WERI-Rb-1 (cell line): ENCODE measurements around the gene LARGE1.
"Not testable (repeated sequence)": the region's sequence is repeated elsewhere in the genome, so short reads cannot be mapped to it uniquely, and the experiment has no call there.

Experiments
- DNase-seq: peaks from one replicate; pipeline ENCODE4 v3.0.0-alpha.2; 2020
- H3K27ac ChIP-seq: fragments of 250-450 bp; sonication (Bioruptor Pico); 2 replicates; pipeline ENCODE4 v1.5.1; 2020; ENCODE audit warnings: mild to moderate bottlenecking, moderate library complexity
- H3K27me3 ChIP-seq: fragments of 250-450 bp; sonication (Bioruptor Pico); 2 replicates; pipeline ENCODE4 v1.5.1; 2021; ENCODE audit warnings: mild to moderate bottlenecking, low read depth, moderate library complexity; ENCODE audit not compliant: insufficient read depth, severe bottlenecking
- H3K36me3 ChIP-seq: fragments of 250-450 bp; sonication (Bioruptor Pico); 2 replicates; pipeline ENCODE4 v1.5.1; 2020; ENCODE audit warnings: mild to moderate bottlenecking, moderate library complexity
- H3K4me3 ChIP-seq: 2 replicates; pipeline ENCODE4 v1.5.1; 2011; ENCODE audit warnings: low read depth, mild to moderate bottlenecking, control low read depth, low read length
- H3K9me3 ChIP-seq: fragments of 250-450 bp; sonication (Bioruptor Pico); 2 replicates; pipeline ENCODE4 v1.5.1; 2021; ENCODE audit warnings: mild to moderate bottlenecking, moderate library complexity; ENCODE audit not compliant: severe bottlenecking
- TF ChIP-seq, protein P1 (sequence below): IDR thresholded peaks from 2 replicates; pipeline ENCODE4 v1.5.1; 2011; ENCODE audit warnings: low read depth, mild to moderate bottlenecking, control low read depth, inconsistent platforms, low read length

LARGE1 gene

DNA sequence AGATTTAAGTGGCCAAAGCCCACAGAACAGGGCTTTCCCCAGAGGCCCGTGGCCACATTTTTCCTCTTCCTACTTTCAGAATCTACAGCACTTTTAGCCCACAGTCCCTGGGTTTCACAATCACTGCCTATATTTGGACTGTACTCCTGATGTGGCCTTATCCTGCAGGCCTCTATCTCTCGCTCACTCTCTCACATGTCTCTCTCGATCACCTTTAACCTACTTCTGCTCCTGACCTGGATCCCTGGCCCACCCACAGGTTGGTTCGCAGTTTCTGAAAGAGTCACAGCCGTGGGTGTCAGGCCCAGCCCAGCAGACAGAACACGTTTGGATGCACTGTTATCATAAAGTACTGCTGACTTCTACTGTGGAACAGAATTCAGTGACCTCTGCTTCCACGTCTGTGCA, 55.5 kb downstream of the LARGE1 start:
- no peak for DNase-seq
- Histone ChIP-seq H3K27ac (no peak overlapping the region), H3K36me3 (no peaks in the 10 kb centered on the region), H3K9me3 (peaks cover 3% of the 10 kb centered on the region), H3K4me3 (no peak overlapping the region), H3K27me3 (no peaks in the 10 kb centered on the region)
- TF ChIP-seq, protein P1, sequence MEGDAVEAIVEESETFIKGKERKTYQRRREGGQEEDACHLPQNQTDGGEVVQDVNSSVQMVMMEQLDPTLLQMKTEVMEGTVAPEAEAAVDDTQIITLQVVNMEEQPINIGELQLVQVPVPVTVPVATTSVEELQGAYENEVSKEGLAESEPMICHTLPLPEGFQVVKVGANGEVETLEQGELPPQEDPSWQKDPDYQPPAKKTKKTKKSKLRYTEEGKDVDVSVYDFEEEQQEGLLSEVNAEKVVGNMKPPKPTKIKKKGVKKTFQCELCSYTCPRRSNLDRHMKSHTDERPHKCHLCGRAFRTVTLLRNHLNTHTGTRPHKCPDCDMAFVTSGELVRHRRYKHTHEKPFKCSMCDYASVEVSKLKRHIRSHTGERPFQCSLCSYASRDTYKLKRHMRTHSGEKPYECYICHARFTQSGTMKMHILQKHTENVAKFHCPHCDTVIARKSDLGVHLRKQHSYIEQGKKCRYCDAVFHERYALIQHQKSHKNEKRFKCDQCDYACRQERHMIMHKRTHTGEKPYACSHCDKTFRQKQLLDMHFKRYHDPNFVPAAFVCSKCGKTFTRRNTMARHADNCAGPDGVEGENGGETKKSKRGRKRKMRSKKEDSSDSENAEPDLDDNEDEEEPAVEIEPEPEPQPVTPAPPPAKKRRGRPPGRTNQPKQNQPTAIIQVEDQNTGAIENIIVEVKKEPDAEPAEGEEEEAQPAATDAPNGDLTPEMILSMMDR: no peak

DNA sequence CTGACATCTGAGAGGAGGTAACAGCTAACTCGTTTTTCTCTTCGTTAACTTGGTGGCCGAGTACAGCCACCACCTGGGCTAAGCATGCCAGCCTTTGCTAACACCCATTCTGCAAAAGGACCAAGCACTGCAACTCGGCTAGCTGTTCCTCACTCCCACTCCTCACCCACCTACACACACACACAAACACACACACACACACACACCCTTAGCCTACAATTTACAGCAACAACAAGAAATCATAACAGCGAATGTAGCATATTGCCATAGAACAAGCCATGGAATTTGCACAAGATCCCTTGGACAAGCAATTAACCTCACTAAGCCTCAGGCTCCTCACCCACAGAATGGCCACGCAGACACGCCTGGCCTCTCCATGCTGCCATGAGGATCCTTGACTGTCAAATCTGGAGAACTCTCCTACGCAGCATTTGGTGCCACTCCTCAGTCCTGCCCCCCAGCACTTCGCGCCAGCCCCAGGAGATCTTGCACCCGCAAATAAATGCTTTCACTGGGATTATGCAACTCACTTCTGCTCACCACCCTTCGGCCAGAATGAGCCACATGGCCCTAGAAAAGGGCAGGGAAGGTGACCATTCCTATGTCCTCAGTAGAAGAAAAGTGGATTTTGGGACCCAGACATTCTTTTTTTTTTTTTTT, 58.9 kb downstream of the LARGE1 start:
- no peak for DNase-seq
- H3K27me3 ChIP-seq: no peaks in the 10 kb centered on the region
- no peak overlapping the region for H3K4me3 ChIP-seq
- H3K36me3 ChIP-seq: no peaks in the 10 kb centered on the region
- H3K9me3 ChIP-seq: no peaks in the 10 kb centered on the region
- TF ChIP-seq, protein P1: no peak
- H3K27ac ChIP-seq: no peak overlapping the region

DNA sequence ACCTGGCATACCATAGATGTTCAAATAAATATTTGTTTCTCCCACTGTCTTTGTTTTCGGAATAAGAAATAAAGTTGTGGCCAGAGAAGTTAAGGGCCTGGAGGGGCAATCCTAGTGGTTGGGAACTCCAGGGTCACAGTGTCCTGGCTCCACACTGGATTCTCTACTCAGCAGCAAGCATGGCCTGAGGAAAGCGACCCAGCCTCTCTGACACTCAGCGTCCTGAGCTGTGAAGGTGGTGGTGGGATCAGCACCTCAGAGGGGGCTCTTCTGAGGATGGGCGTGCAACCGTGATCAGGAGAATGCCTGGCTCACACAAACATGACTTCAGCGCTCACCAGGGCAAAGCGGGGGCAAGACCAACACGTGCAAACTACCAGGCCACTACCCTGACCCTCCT, 59.9 kb downstream of the LARGE1 start:
- H3K4me3 ChIP-seq: no peak overlapping the region

DNA sequence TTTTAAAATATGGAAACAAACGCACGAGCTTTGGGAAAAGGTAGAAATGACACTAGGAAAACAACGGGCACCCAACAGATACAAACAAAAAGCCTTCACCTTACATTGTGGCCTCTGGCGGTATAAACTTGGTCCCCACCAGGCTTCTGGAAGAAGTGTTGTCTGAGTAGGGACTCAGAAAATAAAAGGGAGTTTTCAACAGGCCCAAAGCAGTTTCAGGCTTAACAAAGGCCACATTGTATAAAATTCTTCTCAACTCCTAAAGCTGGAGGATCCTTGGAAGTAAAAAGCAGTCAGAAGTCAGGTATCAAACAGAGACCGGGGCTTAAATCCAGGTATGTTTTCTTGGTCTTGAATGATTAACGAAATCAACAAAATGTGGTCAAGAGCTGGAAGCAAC, 61.0 kb downstream of the LARGE1 start:
- TF ChIP-seq, protein P1: no peak
- no peak for DNase-seq

More for the DNA sequence above, 59.9 kb downstream of the LARGE1 start:
- no peak for DNase-seq
- TF ChIP-seq, protein P1: no peak
- H3K27ac ChIP-seq: no peak overlapping the region
- no peaks in the 10 kb centered on the region for H3K9me3 ChIP-seq
- H3K36me3 ChIP-seq: no peaks in the 10 kb centered on the region
- H3K27me3 ChIP-seq: no peaks in the 10 kb centered on the region

DNA sequence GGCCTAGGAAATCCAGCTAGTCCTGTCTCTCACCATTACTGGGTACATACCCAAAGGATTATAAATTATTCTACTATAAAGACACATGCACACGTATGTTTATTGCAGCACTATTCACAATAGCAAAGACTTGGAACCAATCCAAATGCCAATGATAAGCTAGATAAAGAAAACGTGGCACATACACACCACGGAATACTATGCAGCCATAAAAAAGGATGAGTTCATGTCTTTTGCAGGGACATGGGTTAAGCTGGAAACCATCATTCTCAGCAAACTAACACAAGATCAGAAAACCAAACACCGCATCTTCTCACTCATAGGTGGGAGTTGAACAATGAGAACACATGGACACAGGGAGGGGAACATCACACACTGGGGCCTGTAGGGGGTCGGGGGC, 61.6 kb downstream of the LARGE1 start:
- not testable (repeated sequence) for H3K27ac ChIP-seq, H3K36me3 ChIP-seq, H3K27me3 ChIP-seq, DNase-seq, H3K9me3 ChIP-seq, H3K4me3 ChIP-seq

More for the DNA sequence above, 61.0 kb downstream of the LARGE1 start:
- H3K27ac ChIP-seq: no peak overlapping the region
- H3K4me3 ChIP-seq: no peak overlapping the region
- H3K36me3 ChIP-seq: no peaks in the 10 kb centered on the region
- no peaks in the 10 kb centered on the region for H3K27me3 ChIP-seq
- H3K9me3 ChIP-seq: no peaks in the 10 kb centered on the region

DNA sequence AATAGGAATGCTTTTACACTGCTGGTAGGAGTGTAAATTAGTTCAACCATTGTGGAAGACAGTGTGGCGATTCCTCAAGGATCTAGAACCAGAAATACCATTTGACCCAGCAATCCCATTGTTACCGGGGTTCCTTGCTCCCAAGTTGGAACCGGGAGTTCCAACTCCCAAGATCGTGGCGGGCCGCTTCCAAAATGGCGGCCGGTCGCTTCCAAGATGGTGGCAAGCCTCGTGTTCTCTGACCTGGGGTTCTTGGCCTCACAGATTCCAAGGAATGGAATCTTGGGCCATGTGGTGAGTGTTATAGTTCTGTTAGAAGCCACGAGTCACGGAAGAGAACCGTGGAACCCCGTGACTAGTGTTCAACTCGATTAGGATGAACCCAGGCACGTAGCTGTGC, 62.5 kb downstream of the LARGE1 start:
- H3K36me3 ChIP-seq, DNase-seq, H3K4me3 ChIP-seq, H3K27ac ChIP-seq, H3K9me3 ChIP-seq, H3K27me3 ChIP-seq: not testable (repeated sequence)

DNA sequence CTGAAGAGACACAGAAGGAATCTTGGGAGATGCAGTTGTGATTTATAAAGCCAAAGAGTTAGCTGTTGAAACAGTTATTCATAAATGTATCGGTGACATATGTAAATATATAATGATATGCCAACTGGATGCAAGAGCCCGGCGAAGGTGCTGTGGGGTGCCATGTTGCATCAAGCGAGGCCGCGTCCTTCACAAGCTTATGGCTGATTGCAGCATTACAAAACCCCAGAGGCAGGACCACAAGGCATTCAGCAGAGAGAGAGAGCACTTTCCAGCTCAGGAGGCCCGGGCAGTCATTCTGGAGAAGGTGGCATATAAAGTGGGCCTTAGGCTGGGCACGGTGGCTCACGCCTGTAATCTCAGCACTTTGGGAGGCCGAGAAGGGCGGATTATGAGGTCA, 65.6 kb downstream of the LARGE1 start:
- TF ChIP-seq, protein P1: no peak
- no peak overlapping the region for H3K4me3 ChIP-seq
- H3K36me3 ChIP-seq: no peaks in the 10 kb centered on the region
- H3K27me3 ChIP-seq: no peaks in the 10 kb centered on the region
- DNase-seq: no peak
- no peaks in the 10 kb centered on the region for H3K9me3 ChIP-seq
- H3K27ac ChIP-seq: no peak overlapping the region
